HepG2 (cell line): ENCODE data around the gene PRKN. TPM values are rescaled to one million over a fixed set of nuclear protein-coding genes. Genes with fewer than 3 reads are reported as not detected.

Source experiments
- ATAC-seq: fragments of 200-7000 bp; cut with Tn5 transposase; 3 replicates; pipeline ENCODE4 v1.9.1; 2020; ENCODE audit warnings: mild to moderate bottlenecking, moderate library complexity
- BruUV-seq: library from RNA; stranded (reverse); fragments of 400-500 nt; replicated peaks from 2 replicates; lab custom pipeline; 2021; lab: Mats Ljungman, UMichigan
- CTCF ChIA-PET: fragments of 300-600 bp; formaldehyde crosslinking; extraction: SDS; loops from one replicate; lab custom pipeline; 2021; ENCODE audit warnings: low total read pairs, inconsistent platforms, low intra/inter-chr PET ratio; lab: Yijun Ruan, JAX
- POLR2A ChIA-PET: fragments of 350-600 bp; sonication (Branson Sonifier 250); formaldehyde crosslinking; loops from one replicate; lab custom pipeline; 2020; ENCODE audit warnings: antibody characterized with exemption, inconsistent platforms; lab: Yijun Ruan, JAX
- DNase-seq: peaks from one replicate; pipeline ENCODE4 v3.0.0-alpha.2; 2015; ENCODE audit warnings: low spot score
- FAIRE-seq: peaks from 3 replicates; lab custom pipeline; 2011; peaks lifted over from hg19 to GRCh38; lab: Jason Lieb, UNC
- H2AFZ ChIP-seq: one replicate; pipeline ENCODE4 v1.6.1; 2011; ENCODE audit warnings: low read length, inconsistent platforms
- H3K27ac ChIP-seq: fragments of 300-600 bp; 3 replicates; pipeline ENCODE4 v1.8.0; 2011; ENCODE audit warnings: mixed run types, mild to moderate bottlenecking, mixed read lengths, low read length, inconsistent platforms; ENCODE audit not compliant: insufficient read depth; ENCODE audit errors: extremely low read length
- H3K27me3 ChIP-seq, 2 experiments: fragments of 200-600 bp in 1 of 2; 2 replicates in 1 of 2; 3 replicates in 1 of 2; pipeline versions ENCODE4 v1.6.0 to v1.8.0; 2011; ENCODE audit warnings: low read length in 2 of 2, mild to moderate bottlenecking in 2 of 2, moderate library complexity in 2 of 2, inconsistent platforms in 1 of 2; ENCODE audit not compliant: insufficient read depth in 2 of 2, control insufficient read depth in 1 of 2
- H3K36me3 ChIP-seq, 2 experiments: fragments of 200-600 bp in 1 of 2; replicated peaks in 1 of 2; 2 replicates in 1 of 2; 3 replicates in 1 of 2; pipeline versions ENCODE4 v1.5.1 to v1.8.0; 2011; ENCODE audit warnings: low read length in 2 of 2, inconsistent platforms in 1 of 2; ENCODE audit not compliant: insufficient read depth in 2 of 2, control insufficient read depth in 1 of 2
- H3K4me1 ChIP-seq: 2 replicates; pipeline ENCODE4 v1.5.1; 2012; ENCODE audit warnings: low read length, inconsistent platforms; ENCODE audit not compliant: insufficient read depth
- H3K4me2 ChIP-seq: 2 replicates; pipeline ENCODE4 v1.6.0; 2011; ENCODE audit warnings: low read depth, low read length, inconsistent platforms
- H3K4me3 ChIP-seq, 3 experiments: fragments of 200-600 bp in 1 of 3; sonication (generic), shearing (Covaris generic) in 1 of 3; replicated peaks in 1 of 3; 2 replicates each; pipeline ENCODE4 v1.5.1; 2011 to 2016; ENCODE audit warnings: low read length in 3 of 3, inconsistent platforms in 2 of 3, low read depth in 2 of 3, mild to moderate bottlenecking in 2 of 3, control low read depth in 1 of 3, mixed read lengths in 1 of 3; ENCODE audit not compliant: insufficient read depth in 1 of 3
- H3K79me2 ChIP-seq: one replicate; pipeline ENCODE4 v1.6.1; 2011; ENCODE audit warnings: low read length, inconsistent platforms; ENCODE audit not compliant: insufficient read depth
- H3K9ac ChIP-seq: 2 replicates; pipeline ENCODE4 v1.6.0; 2011; ENCODE audit warnings: mild to moderate bottlenecking, low read depth, low read length, inconsistent platforms; ENCODE audit not compliant: insufficient read depth
- H3K9me3 ChIP-seq: 2 replicates; pipeline ENCODE4 v1.5.1; 2012; ENCODE audit warnings: mild to moderate bottlenecking, low read length
- H4K20me1 ChIP-seq: 2 replicates; pipeline ENCODE4 v1.6.0; 2011; ENCODE audit warnings: inconsistent platforms, mild to moderate bottlenecking, low read length, moderate library complexity; ENCODE audit not compliant: insufficient read depth
- KLF13 ChIP-seq: sonication (generic); formaldehyde crosslinking; IDR thresholded peaks from 2 replicates; pipeline ENCODE4 v1.4.0; 2020; ENCODE audit warnings: mild to moderate bottlenecking, missing genetic modification reagents
- MED8 ChIP-seq: sonication (generic); formaldehyde crosslinking; IDR thresholded peaks from 2 replicates; pipeline ENCODE4 v1.8.1; 2023; ENCODE audit warnings: mild to moderate bottlenecking, missing genetic modification reagents; ENCODE audit not compliant: insufficient replicate concordance
- POLR2G ChIP-seq: fragments of 200-400 bp; formaldehyde crosslinking; IDR thresholded peaks from 2 replicates; pipeline ENCODE4 v1.6.1; 2018; ENCODE audit warnings: mild to moderate bottlenecking, low read depth, low read length, moderate library complexity
- ZBTB33 ChIP-seq: sonication (generic); formaldehyde crosslinking; IDR thresholded peaks from 2 replicates; pipeline ENCODE4 v1.4.0; 2020; ENCODE audit warnings: missing genetic modification reagents
- ZKSCAN8 ChIP-seq: IDR thresholded peaks from 2 replicates; pipeline ENCODE4 v1.6.1; 2016; ENCODE audit warnings: borderline replicate concordance, missing genetic modification reagents, missing compliant biosample characterization
- ZNF768 ChIP-seq: sonication (generic); formaldehyde crosslinking; IDR thresholded peaks from 2 replicates; pipeline ENCODE4 v1.4.0; 2020; ENCODE audit warnings: missing genetic modification reagents
- ZNF777 ChIP-seq: sonication (generic); formaldehyde crosslinking; IDR thresholded peaks from 2 replicates; pipeline ENCODE4 v1.4.0; 2020; ENCODE audit warnings: missing genetic modification reagents
- WGBS: methylation state at CpG from one replicate; pipeline ENCODE4 v1.1.6; 2017; ENCODE audit warnings: low lambda C conversion rate; 5-methylcytosine and 5-hydroxymethylcytosine counted together
- in situ Hi-C: cut with HindIII; loops from 2 replicates; pipeline ENCODE4 v1.10.0; 2017; ENCODE audit warnings: low pct_unique_long_range_greater_than_20kb; ENCODE audit not compliant: extremely low pct_ligation_motif_present
- intact Hi-C: fragments of 100-400 bp; cut with micrococcal nuclease; formaldehyde crosslinking; loops from one replicate; pipeline ENCODE4 v1.10.0; 2022; ENCODE audit not compliant: unreplicated experiment
- polyA plus RNA-seq, 8 experiments: library from polyadenylated mRNA; depleted of rRNA in 3 of 8; stranded (reverse) in 7 of 8; unstranded in 1 of 8; fragments of >200 nt; fragmentation: Illumina TruSeq in 4 of 8; extraction: Trizol in 4 of 8; gene quantifications; 2 replicates each; pipeline versions ENCODE4 v1.2.1 to v1.2.3, GENCODE V29; 2011 to 2016; ENCODE audit warnings: low read depth in 4 of 8, missing spikeins in 1 of 8, mixed read lengths in 1 of 8; ENCODE audit not compliant: insufficient read depth in 1 of 8
- total RNA-seq, 5 experiments: library from RNA; depleted of rRNA; stranded (reverse); fragments of >200 nt; fragmentation: Illumina TruSeq; extraction: Trizol; gene quantifications; 2 replicates each; pipeline ENCODE4 v1.2.3, GENCODE V29; 2016; ENCODE audit warnings: low read depth in 1 of 5
- TF ChIP-seq, protein P1 (sequence below): sonication (generic); formaldehyde crosslinking; IDR thresholded peaks from 2 replicates; pipeline ENCODE4 v1.8.1; 2023; ENCODE audit warnings: mild to moderate bottlenecking, missing genetic modification reagents

The PRKN gene
- total and polyA plus RNA-seq, 2 of the 13 experiments (the other 11 are each of a cell fraction or from before 2014, with no cell fraction given), result 0.31 to 0.44 TPM

DNA sequence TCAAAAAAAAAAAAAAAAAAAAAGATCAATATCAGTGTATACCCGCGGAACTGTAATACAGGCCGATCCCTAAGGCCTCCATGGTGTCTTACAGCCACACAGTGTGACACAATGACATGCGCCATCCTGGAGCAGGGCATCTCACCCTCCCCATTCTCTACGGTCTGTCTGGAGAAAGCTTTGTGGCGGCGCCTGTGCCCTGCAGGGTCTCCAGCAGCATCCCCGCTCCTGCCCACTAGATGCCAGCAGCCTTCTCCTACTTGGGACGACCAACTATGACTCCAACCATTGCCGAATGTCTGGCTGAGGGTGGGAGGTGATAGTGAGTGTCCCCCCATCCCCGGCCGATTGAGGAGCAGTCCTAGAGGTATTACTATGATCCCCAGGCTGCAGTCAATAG is 894.9 kb downstream of the PRKN start:
- Histone ChIP-seq H3K9me3 (no peaks in the 10 kb centered on the region), H3K4me2 (no peak overlapping the region), H3K36me3 (no peaks in the 10 kb centered on the region), H3K9ac (no peak overlapping the region), H3K4me1 (peaks cover 4% of the 10 kb centered on the region; the same call in 1 of the 2 replicates)
- FAIRE-seq (no peak), DNase-seq (no peak)
- intact Hi-C loops (no loop called here), in situ Hi-C loops (loop anchor here (25.0 kb wide), 1 partner anchor 905 kb away; the partner anchor contains the start of genes PACRG and PRKN)
- CTCF ChIA-PET, result no interaction called here
- no TSS peak for BruUV-seq
- TF ChIP-seq POLR2G (no peak), ZNF777 (CRISPR knock-in tag) (no peak), ZBTB33 (peak; percentile 75; the same call in 1 of the 2 replicates), ZNF768 (no peak)
- TF ChIP-seq, all 625 proteins: peak for 1
- WGBS, result 68% methylated on average over 5 of the region's 12 CpGs
- Histone ChIP-seq H3K27me3 (peaks cover 0 to 18% of the 10 kb centered on the region in 2 experiments; a peak in 4 of 5 replicates), H3K4me3 (no peak overlapping the region), H2AFZ (no peak overlapping the region), H4K20me1 (no peaks in the 10 kb centered on the region), H3K27ac (no peak overlapping the region), H3K79me2 (no peaks in the 10 kb centered on the region)
- POLR2A ChIA-PET, result no interaction called here
- peak; percentile 28; the same call in 1 of the 3 replicates for ATAC-seq

DNA sequence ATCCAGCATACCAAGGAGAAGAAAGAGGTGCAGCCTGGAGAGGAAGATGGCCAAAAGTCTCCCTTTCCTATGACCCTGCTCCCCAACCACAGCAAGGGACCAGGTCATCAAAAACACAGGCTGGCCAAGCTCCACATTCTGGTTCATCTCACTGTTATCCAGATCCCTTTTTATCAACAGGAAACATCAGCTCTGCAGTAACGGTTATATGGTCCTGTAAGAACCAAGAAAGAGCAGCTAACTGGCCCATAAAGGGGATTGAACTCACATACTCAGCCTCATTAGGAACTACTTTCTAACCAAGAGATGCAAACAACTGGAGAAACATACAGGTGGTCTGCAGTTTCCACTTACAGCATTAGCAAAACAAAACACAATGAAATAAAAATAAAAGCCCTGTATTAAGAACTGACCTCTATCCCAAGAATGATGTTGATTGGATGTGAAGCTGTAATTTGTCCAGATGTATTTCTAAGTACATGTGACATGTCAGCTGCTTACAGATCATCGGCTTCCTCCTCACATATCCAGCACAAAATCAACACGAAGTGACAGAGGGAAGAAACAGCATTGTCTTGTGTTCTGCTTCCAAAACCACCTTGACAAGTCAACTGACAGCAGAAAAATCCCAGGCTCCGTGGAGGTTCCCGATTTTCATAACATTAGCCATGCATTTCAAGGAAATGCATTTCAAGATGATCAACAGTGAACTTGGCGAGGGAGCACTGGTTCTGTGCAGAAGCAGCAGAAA is 896.5 kb downstream of the PRKN start:
- no peaks in the 10 kb centered on the region for H3K36me3 ChIP-seq
- H3K4me1 ChIP-seq, result no peaks in the 10 kb centered on the region
- intact Hi-C loops (no loop called here), in situ Hi-C loops (loop anchor here (25.0 kb wide), 1 partner anchor 906 kb away; the partner anchor contains the start of genes PACRG and PRKN)
- H3K4me2 ChIP-seq, result no peak overlapping the region
- TF ChIP-seq, protein P1, sequence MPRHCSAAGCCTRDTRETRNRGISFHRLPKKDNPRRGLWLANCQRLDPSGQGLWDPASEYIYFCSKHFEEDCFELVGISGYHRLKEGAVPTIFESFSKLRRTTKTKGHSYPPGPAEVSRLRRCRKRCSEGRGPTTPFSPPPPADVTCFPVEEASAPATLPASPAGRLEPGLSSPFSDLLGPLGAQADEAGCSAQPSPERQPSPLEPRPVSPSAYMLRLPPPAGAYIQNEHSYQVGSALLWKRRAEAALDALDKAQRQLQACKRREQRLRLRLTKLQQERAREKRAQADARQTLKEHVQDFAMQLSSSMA (CRISPR knock-in tag), result no peak
- TF ChIP-seq MED8 (CRISPR knock-in tag) (no peak), ZKSCAN8 (CRISPR knock-in tag) (no peak), KLF13 (CRISPR knock-in tag) (no peak)
- no peak for DNase-seq
- no peak overlapping the region for H2AFZ ChIP-seq
- H4K20me1 ChIP-seq, result no peaks in the 10 kb centered on the region
- H3K9ac ChIP-seq, result no peak overlapping the region
- no peaks in the 10 kb centered on the region for H3K79me2 ChIP-seq
- ChIA-PET POLR2A (no interaction called here), CTCF (no interaction called here)
- H3K27ac ChIP-seq, result no peak overlapping the region
- BruUV-seq, result no TSS peak
- WGBS, result 20% methylated on average over 6 of the region's 6 CpGs
- peaks cover 0 to 18% of the 10 kb centered on the region in 2 experiments; a peak in 4 of 5 replicates for H3K27me3 ChIP-seq
- no peak for ATAC-seq
- H3K4me3 ChIP-seq, result no peak overlapping the region
- H3K9me3 ChIP-seq, result no peaks in the 10 kb centered on the region
- no peak for FAIRE-seq
